Effector CD4-positive, alpha-beta T cell (primary cell): ENCODE data around the gene TSR1.

Experiments
- DNase-seq: peaks from one replicate; pipeline ENCODE4 v3.0.0-alpha.2; 2020

TSR1 gene

GRCh38 chr17:2368359-2368758 is 32.1 kb upstream of the TSR1 start:
- DNase-seq = no peak

GRCh38 chr17:2366747-2367494 is 30.7 kb upstream of the TSR1 start:
- no peak for DNase-seq

DNA sequence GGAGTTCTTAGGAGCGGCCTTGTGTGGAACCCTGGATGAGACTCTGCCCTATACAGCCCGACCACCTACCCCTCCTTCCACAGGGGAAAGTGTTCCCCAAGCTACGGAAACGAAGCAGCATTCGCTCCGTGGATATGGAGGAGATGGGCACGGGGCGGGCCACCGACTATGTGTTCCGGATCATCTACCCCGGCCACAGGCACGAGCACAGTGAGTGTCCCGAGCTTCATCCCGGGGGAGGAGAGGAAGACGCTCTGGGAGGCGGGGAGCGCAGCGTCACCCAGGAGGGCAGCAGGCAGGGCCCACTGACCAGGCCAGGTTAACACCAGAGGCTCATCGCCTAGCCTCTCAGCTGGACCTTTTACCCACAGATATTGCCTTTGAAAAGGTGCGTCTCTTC is 28.9 kb upstream of the TSR1 start:
- no peak for DNase-seq

GRCh38 chr17:2364763-2365116 is 28.5 kb upstream of the TSR1 start:
- DNase-seq = no peak

- no peak for DNase-seq
Observed at GRCh38 chr17:2363851-2364762, 27.9 kb upstream of the TSR1 start.

DNA sequence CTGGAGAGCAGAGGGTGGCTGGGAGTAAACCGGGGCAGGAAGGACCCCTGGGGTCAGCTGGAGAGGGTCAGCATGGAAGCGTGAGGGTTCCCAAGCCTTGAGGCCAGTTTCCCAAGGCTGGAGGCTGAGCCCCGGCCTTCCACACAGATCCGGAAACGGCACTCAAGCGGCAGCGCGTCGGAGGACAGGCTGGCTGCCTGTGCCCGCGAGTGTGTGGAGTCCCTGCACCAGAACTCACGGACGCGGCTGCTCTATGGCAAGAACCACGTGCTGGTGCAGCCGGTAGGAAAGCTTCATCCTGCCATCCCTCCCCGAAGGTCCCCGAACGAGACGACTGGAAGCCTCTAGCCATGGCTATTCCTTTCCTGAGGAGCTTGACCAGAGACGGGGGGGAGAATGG is 27.1 kb upstream of the TSR1 start:
- no peak for DNase-seq

DNA sequence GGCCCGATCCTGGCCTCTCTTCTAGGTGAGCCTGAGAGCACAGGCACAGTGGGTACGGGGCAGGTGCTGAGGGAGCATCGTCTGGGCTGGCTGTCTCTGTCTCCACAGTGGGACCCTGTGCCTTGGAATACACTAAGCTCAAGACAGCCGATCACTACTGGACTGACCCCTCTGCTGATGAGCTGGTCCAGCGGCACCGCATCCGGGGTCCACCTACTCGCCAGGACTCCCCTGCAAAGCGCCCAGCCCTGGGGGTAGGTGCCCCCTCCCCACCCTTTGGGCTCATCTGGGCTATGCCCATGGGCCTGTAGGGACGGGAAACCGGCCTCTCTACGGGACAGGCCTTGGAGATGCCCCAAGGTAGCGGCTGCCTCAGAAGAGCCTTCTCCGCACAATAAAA is 26.6 kb upstream of the TSR1 start:
- no peak for DNase-seq

DNA sequence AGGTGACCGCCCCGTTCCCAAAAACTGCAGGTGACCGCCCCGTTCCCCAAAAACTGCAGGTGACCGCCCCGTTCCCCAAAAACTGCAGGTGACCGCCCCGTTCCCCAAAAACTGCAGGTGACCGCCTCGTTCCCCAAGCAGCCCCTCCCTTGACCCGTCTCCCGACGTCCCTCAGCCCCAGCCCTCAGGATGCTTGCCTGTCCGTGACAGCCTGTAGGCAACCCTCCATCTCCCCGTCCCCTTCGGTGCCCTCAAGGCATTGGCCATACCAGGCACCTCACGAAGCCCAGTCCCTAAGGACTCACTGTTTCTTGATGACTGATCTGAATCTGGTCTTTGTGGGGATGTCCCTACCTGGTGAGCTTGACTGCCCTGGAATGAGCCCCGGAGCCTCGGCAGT is 26.2 kb upstream of the TSR1 start:
- DNase-seq = no peak

DNA sequence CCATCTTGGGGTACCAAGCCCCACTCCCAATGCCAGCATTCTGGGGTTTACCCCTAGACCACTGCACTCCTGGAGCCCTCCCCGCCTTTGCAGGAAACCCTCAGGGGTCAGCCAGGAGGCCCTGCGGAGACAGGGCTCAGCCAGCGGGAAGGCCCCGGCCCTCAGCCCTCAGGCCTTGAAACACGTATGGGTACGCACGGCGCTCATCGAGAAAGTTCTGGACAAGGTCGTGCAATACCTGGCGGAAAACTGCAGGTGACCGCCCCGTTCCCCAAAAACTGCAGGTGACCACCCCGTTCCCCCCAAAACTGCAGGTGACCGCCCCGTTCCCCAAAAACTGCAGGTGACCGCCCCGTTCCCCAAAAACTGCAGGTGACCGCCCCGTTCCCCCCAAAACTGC is 25.8 kb upstream of the TSR1 start:
- DNase-seq = no peak

DNA sequence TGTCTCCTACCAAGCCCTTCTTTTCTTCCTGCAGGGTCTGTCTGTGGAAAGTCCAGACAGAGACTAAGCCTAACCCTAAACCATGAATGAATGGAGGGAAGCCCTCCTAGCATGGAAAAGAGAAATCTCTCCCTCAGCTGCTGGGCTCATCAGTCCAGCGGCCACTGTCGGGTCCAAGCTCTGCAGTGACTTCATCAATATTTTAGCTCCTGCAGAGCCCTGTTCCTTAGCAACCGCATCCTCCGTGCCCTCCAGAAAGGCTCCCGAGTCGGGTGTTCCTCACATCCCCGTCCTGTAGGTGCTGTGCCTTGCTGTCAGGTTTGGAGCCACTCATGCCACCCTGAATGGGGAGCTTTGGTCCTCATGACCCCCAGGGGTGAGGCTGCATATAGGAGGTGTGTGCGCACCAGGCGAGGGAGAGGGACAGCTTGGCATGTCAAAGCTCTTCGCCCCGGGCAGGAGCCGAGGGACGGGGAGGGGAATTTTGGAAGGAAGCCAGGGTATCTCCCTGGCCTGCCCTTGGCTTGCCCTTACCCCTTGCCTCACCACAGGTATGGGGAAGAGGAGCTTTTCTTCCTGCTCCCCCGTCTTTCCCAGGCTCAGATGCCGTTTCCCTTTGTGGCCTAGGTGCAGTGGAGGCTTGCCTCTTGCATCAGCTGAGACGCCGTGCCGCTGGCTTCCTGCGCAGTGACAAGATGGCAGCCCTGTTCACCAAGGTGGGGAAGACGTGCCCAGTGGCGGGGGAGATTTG is 24.9 kb upstream of the TSR1 start:
- DNase-seq = no peak

GRCh38 chr17:2357931-2358434 is 21.7 kb upstream of the TSR1 start:
- no peak for DNase-seq

- DNase-seq = no peak
Observed at GRCh38 chr17:2357237-2357636, 21.0 kb upstream of the TSR1 start.

DNA sequence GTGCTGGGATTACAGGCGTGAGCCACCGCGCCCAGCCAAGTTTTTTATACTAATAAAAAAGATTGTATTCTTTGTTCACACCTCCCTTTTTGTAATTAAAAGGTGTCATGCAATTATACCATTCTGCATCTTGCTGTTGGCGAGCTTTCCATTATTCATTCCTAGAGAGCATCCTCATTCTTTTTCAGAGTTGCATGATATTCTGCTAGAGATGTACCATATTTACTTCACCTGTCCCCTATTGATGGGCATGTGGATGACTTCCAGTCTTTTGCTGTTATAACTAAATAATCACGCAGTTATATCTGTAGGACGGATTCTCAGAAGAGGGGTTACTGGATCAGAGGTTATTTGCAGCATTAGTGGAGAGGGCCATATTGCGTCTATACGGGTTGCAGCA is 18.1 kb upstream of the TSR1 start:
- no peak for DNase-seq

GRCh38 chr17:2351269-2351668 is 15.0 kb upstream of the TSR1 start:
- DNase-seq = no peak

DNA sequence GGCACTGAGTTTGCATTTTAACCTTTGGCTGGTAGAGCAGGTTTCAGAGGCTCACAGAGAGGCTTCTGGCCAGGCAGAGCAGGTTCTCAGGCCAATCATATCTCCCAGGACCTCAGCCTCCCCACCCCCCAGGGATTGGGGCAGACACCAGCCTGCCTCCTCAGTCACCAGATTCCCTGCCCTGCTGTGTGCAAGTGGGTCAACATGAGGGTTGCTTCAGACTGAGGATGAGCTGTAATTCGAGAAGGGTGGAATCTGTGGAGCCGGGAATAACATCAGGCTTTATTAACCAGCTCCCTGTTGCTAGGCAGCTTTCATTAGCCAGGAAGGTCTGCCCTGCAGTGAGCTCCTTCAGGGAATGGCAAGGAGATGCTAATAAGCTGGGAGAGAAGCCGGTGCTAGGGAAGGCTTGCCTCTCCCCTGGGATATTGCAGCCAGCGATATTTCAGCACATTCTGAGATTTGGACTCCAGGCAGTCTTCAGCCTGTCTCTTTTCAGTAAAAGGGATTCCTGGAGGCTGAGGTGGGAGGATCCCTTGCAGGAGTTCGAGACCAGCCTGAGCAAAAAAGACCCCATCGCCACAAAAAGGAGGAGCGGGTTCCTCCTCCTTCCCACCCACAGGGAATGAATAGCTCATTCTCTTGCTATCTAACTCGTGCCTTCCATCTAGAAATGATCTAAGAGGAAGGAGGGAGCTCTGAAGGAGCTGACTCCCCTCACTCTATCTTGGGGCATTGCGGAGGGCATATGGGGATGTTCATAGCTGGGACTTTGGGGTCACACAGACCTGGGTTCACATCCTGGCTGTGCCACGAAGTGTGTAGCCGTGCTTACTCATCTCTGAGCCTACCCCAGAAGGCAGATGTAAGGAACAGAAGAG is 11.8 kb upstream of the TSR1 start:
- DNase-seq = no peak

- no peak for DNase-seq
Observed at GRCh38 chr17:2346475-2346874, 10.2 kb upstream of the TSR1 start.

DNA sequence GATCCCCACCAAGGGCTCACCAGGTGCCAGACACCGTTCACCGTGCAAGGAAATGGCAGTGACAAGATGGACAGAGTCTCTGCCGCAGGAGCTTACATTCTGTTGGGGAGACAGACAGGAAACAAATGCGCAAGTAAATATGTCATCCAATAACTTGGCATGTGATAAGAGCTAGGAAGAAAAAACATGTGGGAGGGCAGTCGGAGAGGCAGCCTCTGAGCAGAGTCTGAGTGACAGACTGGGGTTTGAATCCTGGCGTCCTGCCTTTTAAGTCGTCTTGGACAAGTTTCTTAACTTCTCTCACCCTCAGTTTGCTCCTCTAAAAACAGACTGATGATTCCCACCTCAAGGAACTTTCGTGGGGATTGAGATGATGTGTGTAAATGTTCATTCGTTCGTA is 8.3 kb upstream of the TSR1 start:
- DNase-seq = no peak

DNA sequence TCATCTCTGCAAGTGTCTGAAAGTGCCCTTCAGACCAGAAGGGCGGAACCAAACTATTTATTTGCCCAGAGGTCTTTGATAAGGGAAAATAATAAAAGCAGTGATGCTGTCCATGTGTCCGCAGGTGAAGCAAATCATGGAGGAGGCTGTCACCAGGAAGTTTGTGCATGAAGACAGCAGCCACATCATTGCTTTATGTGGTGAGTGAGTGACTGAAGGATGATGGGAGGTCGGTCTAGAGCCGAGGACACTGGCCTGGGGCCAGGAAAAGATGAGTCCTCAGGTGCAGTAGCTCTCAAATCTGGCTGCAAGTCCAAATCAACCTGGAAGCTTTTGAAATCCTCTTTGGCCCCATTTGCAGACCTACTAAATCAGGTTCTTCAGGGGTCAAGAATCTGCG is 7.2 kb upstream of the TSR1 start:
- no peak for DNase-seq

DNA sequence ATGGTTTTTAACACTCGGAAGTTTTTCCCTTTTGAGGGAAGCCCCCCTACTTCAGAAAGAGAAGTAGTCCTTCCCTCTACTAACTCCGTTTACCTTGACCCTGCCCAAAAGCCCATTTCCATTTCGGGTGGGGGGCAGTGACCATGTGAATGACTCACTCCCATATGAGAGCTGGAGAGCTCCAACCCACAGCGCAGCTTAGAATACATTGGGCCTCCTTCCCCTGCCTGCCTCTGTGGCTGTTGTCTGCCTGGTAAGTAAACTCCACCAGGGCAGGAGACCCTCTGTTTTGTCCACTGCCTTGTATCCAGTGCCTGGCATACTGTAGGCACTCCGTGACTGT is 2.0 kb upstream of the TSR1 start:
- DNase-seq = no peak

DNA sequence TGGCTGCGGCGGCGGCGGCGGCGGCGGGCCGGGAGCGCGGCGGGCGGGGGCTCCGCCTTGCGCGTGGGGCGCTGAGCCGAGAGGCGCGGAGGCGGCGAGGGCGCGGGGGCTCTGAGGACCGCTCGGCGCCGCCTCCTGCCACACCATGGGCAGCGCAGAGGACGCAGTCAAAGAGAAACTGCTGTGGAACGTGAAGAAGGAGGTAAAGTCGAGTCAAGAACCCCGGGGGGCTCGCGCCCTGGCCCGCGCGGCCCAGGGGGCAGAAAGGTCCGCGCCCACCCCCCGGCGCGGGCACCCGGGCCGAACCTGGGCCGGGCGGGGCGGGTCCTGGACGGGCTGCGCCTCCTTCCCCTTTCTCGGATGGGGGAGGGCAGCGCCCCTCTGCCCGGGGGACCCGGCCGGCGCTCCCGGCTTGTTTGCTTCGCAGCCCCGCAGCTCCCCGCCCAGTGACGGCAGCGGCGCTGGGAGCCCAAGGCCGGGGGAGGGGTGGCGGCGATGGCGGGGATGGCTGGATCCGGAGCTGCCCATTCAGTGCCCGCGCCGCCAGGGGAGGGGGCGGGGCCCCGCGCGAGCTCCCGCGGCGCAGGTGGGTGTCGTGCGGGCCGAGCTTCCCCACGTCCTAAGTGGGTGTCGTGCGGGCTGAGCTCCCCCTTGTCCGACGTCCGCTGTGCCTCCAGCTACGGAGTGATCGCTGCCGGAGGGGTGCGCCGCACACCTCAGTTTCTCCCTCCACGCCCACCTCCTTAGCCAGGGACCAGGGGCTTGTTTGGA is 1.5 kb upstream of the TSR1 start:
- DNase-seq = peak; percentile 40

DNA sequence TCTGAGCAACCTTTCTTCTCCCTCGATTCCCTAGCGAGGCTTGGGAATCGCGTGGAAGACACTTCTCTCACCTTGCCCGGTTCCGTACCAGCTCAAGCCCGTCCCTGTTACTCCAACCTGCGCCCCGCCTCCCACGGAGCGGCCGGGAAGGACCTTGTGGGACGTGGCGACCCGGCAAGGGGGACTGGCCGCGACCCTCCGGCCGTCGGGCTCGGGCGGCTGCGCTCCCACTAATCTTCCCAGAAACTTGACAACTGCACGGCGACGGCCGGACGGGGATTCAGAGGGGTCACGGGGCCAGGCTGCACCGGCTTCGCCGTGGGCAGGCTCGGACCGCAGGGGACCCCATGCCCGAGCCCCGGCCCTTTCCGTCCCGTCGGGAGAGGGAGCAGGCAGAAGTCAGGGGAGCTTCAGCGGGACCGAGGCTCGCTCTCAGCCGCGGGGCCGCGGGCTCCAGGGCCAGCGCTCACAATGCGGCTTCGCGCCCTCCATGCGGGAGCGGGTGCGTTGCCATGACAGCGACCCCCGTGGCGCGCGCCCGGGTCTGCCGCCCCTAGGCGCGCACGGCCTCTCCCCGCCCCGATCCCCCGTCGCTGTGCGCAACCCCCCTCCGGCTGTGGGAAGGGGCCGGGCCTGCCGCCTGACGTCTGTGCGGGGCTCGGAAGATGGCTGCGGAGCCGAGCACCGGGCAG is 741 bp upstream of the TSR1 start, which contains the start of gene SGSM2:
Gene SGSM2 (plus strand): TSS at position 650 of the 692 bp plus-strand sequence. CDS start 188 bp downstream, outside the sequence.
- peak; percentile 73 for DNase-seq
